CD4-positive, alpha-beta T cell (primary cell): ENCODE results near the gene RARB. TPM values are rescaled to one million over a fixed set of nuclear protein-coding genes. Genes with fewer than 3 reads are reported as not detected.

ENCODE experiments used
- ATAC-seq: fragments of 200-7000 bp; cut with Tn5 transposase; one replicate; pipeline ENCODE4 v1.10.0; 2022; ENCODE audit warnings: mild to moderate bottlenecking; ENCODE audit not compliant: poor library complexity
- CTCF ChIA-PET: fragments of 350-600 bp; sonication (Branson Sonifier 250); formaldehyde crosslinking; loops from one replicate; lab custom pipeline; 2021; ENCODE audit warnings: antibody characterized with exemption, inconsistent platforms; lab: Charles Lee
- POLR2A ChIA-PET: fragments of 350-600 bp; sonication (Branson Sonifier 250); formaldehyde crosslinking; loops from one replicate; lab custom pipeline; 2021; ENCODE audit warnings: antibody characterized with exemption, inconsistent platforms; lab: Charles Lee
- DNase-seq, 14 experiments: peaks; one replicate each; pipeline ENCODE4 v3.0.0-alpha.2; 2013 to 2020; ENCODE audit warnings: mixed read lengths in 2 of 14
- H3K27ac ChIP-seq, 2 donors: one replicate each; pipeline versions ENCODE4 v1.5.1 to v1.7.0; 2013; ENCODE audit warnings: low read length in 2 of 2, low read depth in 1 of 2, mild to moderate bottlenecking in 1 of 2
- H3K27me3 ChIP-seq, 2 experiments: 1 replicate in 1 of 2; 2 replicates in 1 of 2; pipeline versions ENCODE4 v1.6.1 to v1.7.0; 2013; ENCODE audit warnings: low read length in 2 of 2, control low read depth in 1 of 2, mild to moderate bottlenecking in 1 of 2, moderate library complexity in 1 of 2; ENCODE audit not compliant: insufficient read depth in 2 of 2, control insufficient read depth in 1 of 2
- H3K36me3 ChIP-seq: one replicate; pipeline ENCODE4 v1.6.1; 2013; ENCODE audit warnings: low read length, control low read depth; ENCODE audit not compliant: insufficient read depth
- H3K4me1 ChIP-seq: one replicate; pipeline ENCODE4 v1.6.1; 2013; ENCODE audit warnings: low read length, control low read depth; ENCODE audit not compliant: insufficient read depth
- H3K4me3 ChIP-seq: one replicate; pipeline ENCODE4 v1.5.1; 2013; ENCODE audit warnings: mild to moderate bottlenecking, low read length, moderate library complexity
- H3K9me3 ChIP-seq, 2 experiments: 1 replicate in 1 of 2; 2 replicates in 1 of 2; pipeline versions ENCODE4 v1.6.1 to v1.7.0; 2013; ENCODE audit warnings: low read length in 2 of 2, mild to moderate bottlenecking in 2 of 2, control low read depth in 1 of 2, moderate library complexity in 1 of 2; ENCODE audit not compliant: control insufficient read depth in 1 of 2, insufficient read depth in 1 of 2
- H3K27ac Mint-ChIP-seq: one replicate; pipeline ENCODE4 v1.8.0; 2020; ENCODE audit warnings: mixed read lengths
- H3K27me3 Mint-ChIP-seq: one replicate; pipeline ENCODE4 v1.8.0; 2021; ENCODE audit warnings: mixed read lengths
- H3K36me3 Mint-ChIP-seq: one replicate; pipeline ENCODE4 v1.8.0; 2021; ENCODE audit warnings: low read depth, mixed read lengths
- H3K4me1 Mint-ChIP-seq: one replicate; pipeline ENCODE4 v1.8.0; 2021; ENCODE audit warnings: low read depth, mixed read lengths
- H3K4me3 Mint-ChIP-seq: one replicate; pipeline ENCODE4 v1.8.0; 2020; ENCODE audit warnings: mild to moderate bottlenecking, mixed read lengths
- H3K9me3 Mint-ChIP-seq: one replicate; pipeline ENCODE4 v1.8.0; 2020; ENCODE audit warnings: mixed read lengths
- CTCF ChIP-seq: fragments of 200-600 bp; IDR thresholded peaks from one replicate; pipeline ENCODE4 v1.8.0; 2022; ENCODE audit warnings: antibody characterized with exemption, mild to moderate bottlenecking
- intact Hi-C, 2 experiments: fragments of 100-400 bp; cut with DNase I in 1 of 2; cut with micrococcal nuclease in 1 of 2; formaldehyde crosslinking; loops; one replicate each; pipeline versions ENCODE4 v1.15.1 to v1.9.0; 2023 to 2025; cut with DNase I, micrococcal nuclease
- total RNA-seq, 174 experiments: library from RNA in 2 of 174; stranded (reverse) in 2 of 174; gene quantifications; one replicate each; pipeline ENCODE4 v1.2.3 and lab custom pipeline; 2021 to 2026

Gene RARB
- total RNA-seq, 2 experiments from 2014 or later = not detected

GRCh38 chr3:25552251-25552650 is 124.2 kb downstream of the RARB start:
- CTCF ChIA-PET = no interaction called here
- no peak for ATAC-seq
- Histone ChIP-seq H3K4me3 (no peak overlapping the region), H3K4me1 (no peaks in the 10 kb centered on the region), H3K27ac (no peak overlapping the region), H3K36me3 (no peaks in the 10 kb centered on the region), H3K9me3 (no peaks in the 10 kb centered on the region), H3K27me3 (no peaks in the 10 kb centered on the region)
- Mint-ChIP-seq H3K4me1 (no peaks in the 10 kb centered on the region), H3K36me3 (no peaks in the 10 kb centered on the region), H3K27me3 (no peaks in the 10 kb centered on the region), H3K27ac (no peak overlapping the region), H3K4me3 (no peak overlapping the region), H3K9me3 (no peaks in the 10 kb centered on the region)
- no peak for DNase-seq
- no peak for TF ChIP-seq CTCF
- POLR2A ChIA-PET = no interaction called here
- intact Hi-C loops = no loop called here

- Mint-ChIP-seq H3K4me3 (no peak overlapping the region), H3K27me3 (no peaks in the 10 kb centered on the region), H3K9me3 (no peaks in the 10 kb centered on the region), H3K36me3 (no peaks in the 10 kb centered on the region), H3K27ac (no peak overlapping the region), H3K4me1 (no peaks in the 10 kb centered on the region)
- POLR2A ChIA-PET = no interaction called here
- no peaks in the 10 kb centered on the region for H3K27me3 ChIP-seq
- DNase-seq = no peak
- ATAC-seq = no peak
- CTCF ChIA-PET = no interaction called here
- H3K36me3 ChIP-seq = no peaks in the 10 kb centered on the region
- H3K4me3 ChIP-seq = no peak overlapping the region
- intact Hi-C loops = no loop called here
- no peak for TF ChIP-seq CTCF
- H3K27ac ChIP-seq = no peak overlapping the region
- H3K4me1 ChIP-seq = no peaks in the 10 kb centered on the region
- H3K9me3 ChIP-seq = no peaks in the 10 kb centered on the region
These were observed 126.3 kb downstream of the RARB start for GRCh38 chr3:25554376-25554775.

GRCh38 chr3:25555695-25556437 is 127.8 kb downstream of the RARB start:
- Histone ChIP-seq H3K27ac (no peak overlapping the region), H3K9me3 (no peaks in the 10 kb centered on the region), H3K27me3 (no peaks in the 10 kb centered on the region), H3K4me1 (no peaks in the 10 kb centered on the region), H3K36me3 (no peaks in the 10 kb centered on the region), H3K4me3 (no peak overlapping the region)
- ChIA-PET POLR2A (no interaction called here), CTCF (no interaction called here)
- DNase-seq (no peak), ATAC-seq (no peak)
- H3K36me3 Mint-ChIP-seq = no peaks in the 10 kb centered on the region
- TF ChIP-seq CTCF = no peak
- no peak overlapping the region for H3K4me3 Mint-ChIP-seq
- no peaks in the 10 kb centered on the region for H3K27me3 Mint-ChIP-seq
- no peaks in the 10 kb centered on the region for H3K4me1 Mint-ChIP-seq
- H3K27ac Mint-ChIP-seq = no peak overlapping the region
- no peaks in the 10 kb centered on the region for H3K9me3 Mint-ChIP-seq
- intact Hi-C loops = no loop called here
